ENCODE results near the gene ARMC7. TPM values are rescaled to one million over a fixed set of nuclear protein-coding genes. Genes with fewer than 3 reads are reported as not detected.

The ARMC7 gene
- total RNA-seq, 2 experiments from 2014 or later, result 16.1 to 17.0 TPM

Other genes starting within 250 kb of the ARMC7 start
- gene FDXR, start 237.0 kb upstream of the ARMC7 start, total RNA-seq, result 10 to 100 TPM; 29.5 to 35.5 TPM
- gene FADS6, start 216.3 kb upstream of the ARMC7 start, total RNA-seq, result not detected
- not detected for gene USH1G, start 186.7 kb upstream of the ARMC7 start, total RNA-seq
- gene OTOP2, start 185.7 kb upstream of the ARMC7 start, total RNA-seq, result not detected
- gene OTOP3, start 174.1 kb upstream of the ARMC7 start, total RNA-seq, result not detected
- under 1 TPM; 0.18 to 0.55 TPM for gene HID1, start 137.2 kb upstream of the ARMC7 start, total RNA-seq
- gene CDR2L, start 122.3 kb upstream of the ARMC7 start, total RNA-seq, result under 1 TPM; 0.13 to 0.18 TPM
- gene MRPL58, start 97.3 kb upstream of the ARMC7 start, total RNA-seq, result 10 to 100 TPM; 45.1 to 45.8 TPM
- gene ATP5PD, start 63.0 kb upstream of the ARMC7 start, total RNA-seq, result 100 to 1,000 TPM; 232 to 238 TPM
- gene KCTD2, start 62.7 kb upstream of the ARMC7 start, total RNA-seq, result 10 to 100 TPM; 15.6 to 19.4 TPM
- gene SLC16A5, start 22.0 kb upstream of the ARMC7 start, total RNA-seq, result 1 to 10 TPM; 4.6 to 5.4 TPM
- 10 to 100 TPM; 68.5 to 68.8 TPM for gene NT5C, start 21.8 kb downstream of the ARMC7 start, total RNA-seq
- gene JPT1, start 44.5 kb downstream of the ARMC7 start, total RNA-seq, result 100 to 1,000 TPM; 301 to 319 TPM
- 100 to 1,000 TPM; 491 to 520 TPM for gene SUMO2, start 73.0 kb downstream of the ARMC7 start, total RNA-seq
- 100 to 1,000 TPM; 135 TPM for gene NUP85, start 95.7 kb downstream of the ARMC7 start, total RNA-seq
- 10 to 100 TPM; 65.7 to 75.4 TPM for gene GGA3, start 151.6 kb downstream of the ARMC7 start, total RNA-seq
- gene MRPS7, start 151.9 kb downstream of the ARMC7 start, total RNA-seq, result 10 to 100 TPM; 62.1 to 66.1 TPM
- gene MIF4GD, start 161.3 kb downstream of the ARMC7 start, total RNA-seq, result 10 to 100 TPM; 52.1 to 56.3 TPM
- gene SLC25A19, start 179.5 kb downstream of the ARMC7 start, total RNA-seq, result 10 to 100 TPM; 41.1 to 43.6 TPM

Measured in activated CD8-positive, alpha-beta T cell treated with anti-CD3 and anti-CD28 coated beads, Interleukin-2, amount 10 ng/mL, durations not matched to agents 7 days and 5 days (primary cell).